RWPE1 (cell line): ENCODE data around the gene UBE2H.
A peak's percentile ranks its signal among the peaks of the same experiment; 100 is the strongest.

ENCODE experiments used
- CTCF ChIA-PET: fragments of 350-600 bp; sonication (Branson Sonifier 250); formaldehyde crosslinking; extraction: SDS; loops from one replicate; lab custom pipeline; 2021; lab: Yijun Ruan, JAX
- POLR2A ChIA-PET: fragments of 400-600 bp; formaldehyde crosslinking; extraction: SDS; loops from one replicate; lab custom pipeline; 2020; ENCODE audit warnings: antibody characterized with exemption; ENCODE audit not compliant: low non-redundant PET; lab: Yijun Ruan, JAX
- DNase-seq: peaks from one replicate; pipeline ENCODE4 v3.0.0; 2012; ENCODE audit warnings: low spot score
- H3K27ac ChIP-seq: fragments of 450-650 bp; 2 replicates; pipeline ENCODE4 v1.5.1; 2017
- TF ChIP-seq, protein P1 (sequence below): fragments of 450-650 bp; conservative IDR thresholded peaks from 2 replicates; pipeline ENCODE4 v1.5.1; 2017; ENCODE audit warnings: low read depth, mild to moderate bottlenecking

The UBE2H gene

DNA sequence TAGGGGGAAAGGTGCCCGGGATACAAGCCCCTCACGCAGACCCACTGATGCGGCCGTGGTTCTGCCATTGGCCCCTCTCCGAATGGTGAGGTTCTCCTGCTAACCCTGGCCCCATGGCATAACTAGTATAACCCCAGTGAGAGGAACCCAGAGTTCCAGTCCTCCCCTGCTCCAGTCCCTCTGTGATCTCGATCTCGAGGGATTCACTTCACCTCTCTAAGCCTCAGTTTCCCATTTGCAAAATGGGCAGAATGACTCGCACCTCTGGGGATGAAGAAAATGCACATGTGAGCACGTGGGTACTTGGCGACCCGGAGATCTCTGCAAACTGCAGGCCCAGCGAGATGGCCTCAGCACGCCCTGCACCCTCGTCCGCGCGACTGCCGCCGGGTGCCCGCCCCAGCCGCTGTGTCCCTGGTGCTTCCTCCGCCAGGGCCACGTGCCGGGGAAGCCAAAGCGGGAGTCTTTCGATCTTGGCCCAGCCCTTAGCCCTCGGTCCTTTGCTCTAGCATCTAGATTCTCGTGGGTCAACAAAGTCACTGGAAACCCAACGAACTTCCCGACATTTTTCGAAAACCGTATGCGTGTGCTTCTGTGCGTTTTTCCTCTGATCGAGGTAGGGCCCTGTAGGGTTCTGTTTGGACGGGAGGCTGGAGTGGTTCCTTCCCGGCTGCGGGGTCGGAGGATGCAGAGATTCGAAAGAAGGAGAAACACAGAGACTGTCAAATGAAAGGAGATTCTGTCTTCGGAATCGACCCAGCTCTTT is 169.8 kb downstream of the UBE2H start:
- DNase-seq: no peak

DNA sequence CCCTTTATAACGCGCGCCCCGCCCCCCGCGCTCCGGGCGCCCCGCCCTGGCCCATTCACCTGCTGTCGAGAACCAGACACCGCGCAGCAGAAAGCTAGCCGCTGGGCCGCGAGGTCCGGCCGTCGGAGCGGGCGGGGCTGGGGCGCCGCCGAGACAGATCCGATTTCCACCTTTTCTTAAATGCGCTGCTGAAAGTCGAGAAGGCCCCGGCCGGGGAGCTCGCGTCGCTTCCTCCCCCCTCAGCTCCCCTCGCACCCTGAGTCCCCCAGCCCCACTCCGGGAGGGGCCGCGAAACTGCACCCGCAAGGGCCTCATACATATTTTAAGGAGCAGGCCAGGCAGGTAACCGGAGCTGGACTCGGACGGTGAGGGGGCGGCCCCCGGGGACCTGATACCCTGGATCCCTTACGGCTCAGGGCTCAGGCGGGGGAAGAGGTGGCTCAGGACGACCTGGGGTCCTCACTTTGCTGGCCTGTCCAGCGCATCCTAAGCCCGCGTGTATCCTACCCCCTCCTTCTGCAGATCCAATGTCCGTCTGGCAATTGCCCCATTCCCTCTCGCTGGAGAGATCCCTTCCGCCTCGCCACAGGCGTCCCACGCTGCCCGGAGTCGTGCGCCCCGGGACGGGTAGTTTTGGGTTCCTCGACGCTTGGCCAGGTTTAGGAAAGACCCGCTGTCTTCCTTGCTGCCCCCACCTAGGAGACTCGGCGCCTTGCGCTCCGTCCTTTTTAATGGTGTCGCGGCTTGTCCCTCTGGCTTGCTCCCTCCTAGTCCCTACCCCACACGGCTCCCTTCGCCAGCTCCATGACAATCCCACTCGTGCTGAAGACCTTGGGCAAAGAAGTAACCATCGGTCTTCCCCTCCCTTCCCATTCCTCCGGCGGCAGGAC is 170.6 kb downstream of the UBE2H start:
- peak; percentile 13 for DNase-seq
- ChIA-PET CTCF (no interaction called here), POLR2A (no interaction called here)
- TF ChIP-seq, protein P1, sequence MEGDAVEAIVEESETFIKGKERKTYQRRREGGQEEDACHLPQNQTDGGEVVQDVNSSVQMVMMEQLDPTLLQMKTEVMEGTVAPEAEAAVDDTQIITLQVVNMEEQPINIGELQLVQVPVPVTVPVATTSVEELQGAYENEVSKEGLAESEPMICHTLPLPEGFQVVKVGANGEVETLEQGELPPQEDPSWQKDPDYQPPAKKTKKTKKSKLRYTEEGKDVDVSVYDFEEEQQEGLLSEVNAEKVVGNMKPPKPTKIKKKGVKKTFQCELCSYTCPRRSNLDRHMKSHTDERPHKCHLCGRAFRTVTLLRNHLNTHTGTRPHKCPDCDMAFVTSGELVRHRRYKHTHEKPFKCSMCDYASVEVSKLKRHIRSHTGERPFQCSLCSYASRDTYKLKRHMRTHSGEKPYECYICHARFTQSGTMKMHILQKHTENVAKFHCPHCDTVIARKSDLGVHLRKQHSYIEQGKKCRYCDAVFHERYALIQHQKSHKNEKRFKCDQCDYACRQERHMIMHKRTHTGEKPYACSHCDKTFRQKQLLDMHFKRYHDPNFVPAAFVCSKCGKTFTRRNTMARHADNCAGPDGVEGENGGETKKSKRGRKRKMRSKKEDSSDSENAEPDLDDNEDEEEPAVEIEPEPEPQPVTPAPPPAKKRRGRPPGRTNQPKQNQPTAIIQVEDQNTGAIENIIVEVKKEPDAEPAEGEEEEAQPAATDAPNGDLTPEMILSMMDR: no peak
- H3K27ac ChIP-seq: no peak overlapping the region

More for the DNA sequence above, 169.8 kb downstream of the UBE2H start:
- ChIA-PET CTCF (interaction anchor here (0.6 to 0.7 kb wide), 2 partner anchors 15 to 551 kb away, joined by 3 read pairs; no protein-coding TSS in a partner anchor), POLR2A (no interaction called here)
- TF ChIP-seq, protein P1: no peak
- H3K27ac ChIP-seq: no peak overlapping the region

DNA sequence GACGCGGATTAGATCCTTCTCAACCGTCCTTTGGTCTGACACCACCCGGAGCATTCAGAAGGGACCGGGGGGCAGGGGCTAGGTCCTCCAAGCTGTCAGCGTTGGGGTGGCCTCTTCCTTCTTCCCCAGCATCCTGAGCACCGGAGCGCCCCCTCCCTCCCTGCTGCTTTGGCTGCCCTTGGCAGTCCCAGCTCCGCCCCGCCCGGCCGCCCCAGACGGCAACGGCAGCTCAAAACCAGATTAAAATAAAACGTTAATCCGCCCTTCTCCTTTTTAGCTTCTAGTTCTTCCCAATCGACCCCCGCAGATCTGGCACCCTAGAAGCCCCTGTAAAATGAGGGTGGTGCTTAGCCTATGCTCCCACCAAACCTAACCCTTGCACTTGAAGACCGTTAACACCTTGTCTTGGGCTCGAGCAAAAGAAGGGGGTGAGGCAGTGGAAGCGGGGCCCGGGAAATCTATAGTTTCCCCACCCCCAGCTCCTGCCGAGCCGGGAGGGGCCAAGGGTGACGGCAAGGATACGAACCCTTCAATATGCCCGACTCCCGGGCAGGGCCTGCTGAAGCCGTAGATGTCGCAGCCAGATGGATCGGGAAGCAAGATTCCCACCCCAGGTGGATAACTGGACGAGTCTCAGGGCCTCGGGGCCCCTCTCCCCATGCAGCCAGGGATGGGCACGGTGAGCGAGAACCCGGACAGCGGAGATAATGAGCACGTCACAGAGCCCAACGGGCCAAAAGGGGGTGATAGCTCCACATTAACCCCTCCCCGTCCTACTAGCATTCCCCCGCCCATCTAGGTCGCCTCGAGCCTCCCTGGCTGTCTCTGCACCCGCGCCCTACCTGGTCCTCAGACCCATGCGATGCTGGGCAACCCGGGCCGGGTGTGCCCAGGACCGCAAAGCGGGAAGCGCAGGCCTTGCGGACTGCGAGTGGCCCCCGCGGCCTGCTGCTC is 171.5 kb downstream of the UBE2H start:
- H3K27ac ChIP-seq: no peak overlapping the region; the same call in 1 of the 2 replicates
- peak; percentile 30 for DNase-seq
- POLR2A ChIA-PET: no interaction called here
- TF ChIP-seq, protein P1: no peak
- CTCF ChIA-PET: no interaction called here
